K562 (cell line): ENCODE data around the gene DPM2. TPM values are rescaled to one million over a fixed set of nuclear protein-coding genes. Genes with fewer than 3 reads are reported as not detected.

Experiments used
- ADNP ChIP-seq: fragments of 200-800 bp; sonication (Bioruptor generic); IDR thresholded peaks from 2 replicates; pipeline ENCODE4 v1.6.1; 2016; ENCODE audit warnings: missing genetic modification characterization, missing compliant biosample characterization
- CBX5 ChIP-seq: IDR thresholded peaks from 2 replicates; pipeline ENCODE4 v1.6.1; 2014; ENCODE audit warnings: low read depth, borderline replicate concordance
- CHD4 ChIP-seq: fragments of 200-600 bp; sonication (generic); IDR thresholded peaks from 3 replicates; pipeline ENCODE4 v1.6.1; 2012; ENCODE audit warnings: low read depth, mild to moderate bottlenecking, mixed read lengths, low read length, inconsistent platforms; ENCODE audit not compliant: insufficient read depth, insufficient replicate concordance, poor library complexity, severe bottlenecking
- CREB3 ChIP-seq: fragments of 450-650 bp; conservative IDR thresholded peaks from 2 replicates; pipeline ENCODE4 v1.6.1; 2016; ENCODE audit warnings: missing genetic modification characterization, low read depth, mild to moderate bottlenecking, missing compliant biosample characterization, moderate library complexity
- GABPA ChIP-seq: fragments of 200-800 bp; sonication (Bioruptor generic); conservative IDR thresholded peaks from 2 replicates; pipeline ENCODE4 v1.6.1; 2016; ENCODE audit warnings: low read depth, missing genetic modification characterization, missing compliant biosample characterization
- GTF2E2 ChIP-seq: fragments of 200-800 bp; sonication (Bioruptor generic); IDR thresholded peaks from 2 replicates; pipeline ENCODE4 v1.6.1; 2016; ENCODE audit warnings: missing genetic modification characterization, missing compliant biosample characterization
- HES1 ChIP-seq: fragments of 450-650 bp; IDR thresholded peaks from 2 replicates; pipeline ENCODE4 v1.6.1; 2016; ENCODE audit warnings: low read depth, mild to moderate bottlenecking, moderate library complexity
- IRF2 ChIP-seq: sonication (generic); formaldehyde crosslinking; IDR thresholded peaks from 2 replicates; pipeline ENCODE4 v1.8.1; 2022; ENCODE audit warnings: mild to moderate bottlenecking, missing genetic modification reagents
- KAT8 ChIP-seq: fragments of 450-650 bp; IDR thresholded peaks from 2 replicates; pipeline ENCODE4 v1.6.1; 2016; ENCODE audit warnings: low read depth, mild to moderate bottlenecking
- PRMT5 ChIP-seq: sonication (generic); formaldehyde crosslinking; IDR thresholded peaks from 2 replicates; pipeline ENCODE4 v1.5.0; 2020; ENCODE audit warnings: missing genetic modification reagents
- RREB1 ChIP-seq: fragments of 250-450 bp; sonication (Bioruptor Pico); IDR thresholded peaks from 2 replicates; pipeline ENCODE4 v1.4.0; 2020
- SMAD4 ChIP-seq: fragments of 250-450 bp; sonication (Bioruptor Pico); conservative IDR thresholded peaks from 2 replicates; pipeline ENCODE4 v1.8.0; 2021; ENCODE audit warnings: inconsistent platforms, mild to moderate bottlenecking, moderate library complexity
- SNAPC5 ChIP-seq: fragments of 250-450 bp; sonication (Bioruptor Pico); IDR thresholded peaks from 2 replicates; pipeline ENCODE4 v1.8.0; 2021; ENCODE audit warnings: moderate library complexity, mild to moderate bottlenecking, inconsistent platforms
- TFE3 ChIP-seq: fragments of 450-650 bp; formaldehyde crosslinking; IDR thresholded peaks from 2 replicates; pipeline ENCODE4 v1.4.0; 2020; ENCODE audit warnings: mild to moderate bottlenecking, mixed read lengths
- YBX1 ChIP-seq: fragments of 450-650 bp; IDR thresholded peaks from 2 replicates; pipeline ENCODE4 v1.7.1; 2016; ENCODE audit warnings: mild to moderate bottlenecking
- ZC3H4 ChIP-seq: sonication (generic); formaldehyde crosslinking; IDR thresholded peaks from 2 replicates; pipeline ENCODE4 v1.9.0; 2021; ENCODE audit warnings: missing genetic modification reagents, borderline replicate concordance
- ZNF23 ChIP-seq: fragments of 250-450 bp; sonication (Bioruptor Pico); IDR thresholded peaks from 2 replicates; pipeline ENCODE4 v1.4.0; 2020; ENCODE audit warnings: mild to moderate bottlenecking
- ZNF253 ChIP-seq: fragments of 250-450 bp; sonication (Bioruptor Pico); conservative IDR thresholded peaks from 2 replicates; pipeline ENCODE4 v1.6.1; 2021; ENCODE audit warnings: mild to moderate bottlenecking
- ZNF263 ChIP-seq: sonication (generic); formaldehyde crosslinking; IDR thresholded peaks from 2 replicates; pipeline ENCODE4 v1.8.0; 2022; ENCODE audit warnings: mild to moderate bottlenecking, missing genetic modification reagents, borderline replicate concordance
- ZNF436 ChIP-seq: fragments of 250-450, 450-650 bp; sonication (Bioruptor Pico); formaldehyde crosslinking; IDR thresholded peaks from 2 replicates; pipeline ENCODE4 v1.7.0; 2020; ENCODE audit warnings: mild to moderate bottlenecking
- ZNF444 ChIP-seq: fragments of 250-450 bp; sonication (Bioruptor Pico); IDR thresholded peaks from 2 replicates; pipeline ENCODE4 v1.4.0; 2020; ENCODE audit warnings: mild to moderate bottlenecking, moderate library complexity
- polyA plus RNA-seq, 8 experiments: library from polyadenylated mRNA; depleted of rRNA in 4 of 8; stranded (reverse) in 5 of 8; unstranded in 3 of 8; fragments of >200 nt; fragmentation: Nextera tagmentation in 2 of 8; fragmentation: Illumina TruSeq in 1 of 8; extraction: Ambion mirVana in 2 of 8; extraction: Trizol in 1 of 8; gene quantifications; 2 replicates each; pipeline versions ENCODE4 v1.2.1 to v1.2.3, GENCODE V29; 2011 to 2014; ENCODE audit warnings: inconsistent platforms in 1 of 8, missing spikeins in 1 of 8
- total RNA-seq, 7 experiments: library from RNA; depleted of rRNA in 6 of 7; stranded (reverse); fragments of >200 nt in 6 of 7; fragmentation: Illumina TruSeq in 2 of 7; extraction: Trizol in 2 of 7; gene quantifications; 2 replicates each; pipeline versions ENCODE4 v1.2.1 to v1.2.3, GENCODE V29; 2011 to 2021; ENCODE audit warnings: low replicate concordance in 1 of 7

Gene DPM2
- total and polyA plus RNA-seq, 9 of the 15 experiments (the other 6 are each of a cell fraction or from before 2014, with no cell fraction given): 43.5 to 126 (median 71.1) TPM

GRCh38 chr9:127968042-127968441 is 30.4 kb upstream of the DPM2 start (continued):
- TF ChIP-seq RREB1: 0 out of 2 replicates have a peak, but pooled peaks have one; percentile 40
- no peak for TF ChIP-seq ZNF263 (CRISPR knock-in tag)
- TF ChIP-seq IRF2 (CRISPR knock-in tag): no peak
- TF ChIP-seq GTF2E2 (tag): no peak
- no peak for TF ChIP-seq ZNF444 (CRISPR knock-in tag)
- no peak for TF ChIP-seq PRMT5 (CRISPR knock-in tag)
- no peak for TF ChIP-seq ZNF436 (CRISPR knock-in tag)
- TF ChIP-seq YBX1: no peak
- TF ChIP-seq SNAPC5 (CRISPR knock-in tag): no peak
- no peak for TF ChIP-seq HES1
- TF ChIP-seq ZNF23 (CRISPR knock-in tag): no peak
- no peak for TF ChIP-seq ADNP (tag)
- TF ChIP-seq SMAD4: no peak
- no peak for TF ChIP-seq ZNF253 (CRISPR knock-in tag)
- no peak for TF ChIP-seq ZC3H4 (CRISPR knock-in tag)
- no peak for TF ChIP-seq GABPA
- TF ChIP-seq TFE3: no peak
- TF ChIP-seq CREB3: no peak
- TF ChIP-seq CHD4: no peak
- TF ChIP-seq KAT8: no peak
- TF ChIP-seq CBX5: no peak
